Measurements from ENCODE around the gene CELF2.

CELF2 gene

GRCh38 chr10:11150231-11150731 is 132.6 kb downstream of the CELF2 start:
- no peak overlapping the region for H3K27ac ChIP-seq
- TF ChIP-seq ZFX (IDR thresholded peaks at IDR 0.05) = no peak
- no peak for TF ChIP-seq CTCF (conservative IDR thresholded peaks at IDR 0.05)

DNA sequence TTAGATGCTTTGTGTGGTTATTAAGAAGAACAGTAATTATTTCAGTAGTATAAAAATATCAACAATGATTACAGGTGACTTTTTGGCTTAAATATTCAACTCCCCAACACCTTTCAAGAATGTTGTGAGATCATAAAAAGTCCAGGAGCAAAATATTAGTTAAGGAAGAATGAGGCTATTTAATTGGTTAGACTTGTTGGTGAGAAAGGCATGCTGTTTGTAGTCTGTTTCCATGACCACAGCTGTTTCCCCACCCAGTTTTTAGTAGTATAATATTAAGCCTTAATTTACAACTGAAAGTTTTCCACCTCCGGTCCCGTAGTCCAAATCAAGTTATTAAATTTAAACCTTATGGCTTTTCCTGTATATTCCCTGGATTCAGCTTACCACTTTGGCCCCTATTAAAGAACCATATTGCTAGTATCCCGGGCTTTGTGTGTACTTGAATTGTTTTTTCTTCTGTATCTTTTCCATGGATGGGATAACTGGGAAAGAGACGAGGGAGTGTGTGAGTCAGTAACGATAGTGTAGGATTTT is 133.3 kb downstream of the CELF2 start:
- TF ChIP-seq ZFX (IDR thresholded peaks at IDR 0.05) (no peak), CTCF (conservative IDR thresholded peaks at IDR 0.05) (no peak)
- no peak overlapping the region for H3K27ac ChIP-seq

GRCh38 chr10:11152801-11153200 is 135.1 kb downstream of the CELF2 start:
- TF ChIP-seq CTCF (conservative IDR thresholded peaks at IDR 0.05) (no peak), ZFX (IDR thresholded peaks at IDR 0.05) (no peak)
- H3K27ac ChIP-seq = no peak overlapping the region

DNA sequence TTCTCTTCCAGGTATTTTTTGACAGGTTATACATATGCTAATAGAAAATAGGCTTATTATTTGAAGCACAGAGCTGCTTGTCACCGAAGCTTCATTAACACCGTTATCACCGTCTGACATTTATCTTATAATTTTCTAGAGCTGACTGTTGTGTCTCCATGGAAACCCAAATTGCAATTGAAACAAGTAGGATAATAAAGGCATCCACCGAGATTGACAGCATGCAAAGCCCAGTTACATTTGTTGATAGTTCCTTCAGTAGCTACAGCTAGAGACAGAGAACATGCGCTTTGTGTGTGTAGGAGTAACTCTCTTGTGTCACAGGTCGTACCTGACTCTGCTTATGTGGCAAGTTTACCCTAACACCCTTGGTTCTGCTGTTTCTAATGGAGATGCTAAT is 135.6 kb downstream of the CELF2 start:
- no peak for TF ChIP-seq ZFX (IDR thresholded peaks at IDR 0.05)
- TF ChIP-seq CTCF (conservative IDR thresholded peaks at IDR 0.05) = no peak
- H3K27ac ChIP-seq = no peak overlapping the region

- TF ChIP-seq ZFX (IDR thresholded peaks at IDR 0.05) = no peak
- no peak for TF ChIP-seq CTCF (conservative IDR thresholded peaks at IDR 0.05)
- H3K27ac ChIP-seq = no peak overlapping the region
Observed at GRCh38 chr10:11153766-11154165, 136.1 kb downstream of the CELF2 start.

DNA sequence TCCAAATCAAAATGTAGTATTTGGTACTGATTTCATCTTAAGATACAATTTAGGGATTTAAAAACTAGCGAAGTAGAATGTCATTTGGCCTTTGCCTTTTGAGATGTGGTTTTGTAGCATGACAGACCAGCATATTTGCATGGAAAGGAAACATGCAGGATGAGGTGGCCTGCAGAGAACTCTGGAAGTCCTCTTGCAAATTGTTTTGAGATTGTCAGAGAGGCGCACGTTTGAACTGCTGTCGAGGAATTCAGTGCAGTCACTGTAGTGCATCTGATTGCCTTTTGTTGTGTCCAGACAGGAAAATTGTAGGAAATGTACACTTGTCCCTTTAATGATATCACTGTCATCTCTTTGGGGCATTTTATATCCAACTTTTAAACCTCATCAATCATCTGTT is 136.7 kb downstream of the CELF2 start:
- H3K27ac ChIP-seq = no peak overlapping the region
- TF ChIP-seq ZFX (IDR thresholded peaks at IDR 0.05) = no peak
- TF ChIP-seq CTCF (conservative IDR thresholded peaks at IDR 0.05) = no peak

- no peak overlapping the region for H3K27ac ChIP-seq
- no peak for TF ChIP-seq ZFX (IDR thresholded peaks at IDR 0.05)
Observed at GRCh38 chr10:11154849-11155498, 137.3 kb downstream of the CELF2 start.

- TF ChIP-seq ZFX (IDR thresholded peaks at IDR 0.05) (no peak), CTCF (conservative IDR thresholded peaks at IDR 0.05) (no peak)
- H3K27ac ChIP-seq = no peak overlapping the region
Observed at GRCh38 chr10:11156480-11156879, 138.8 kb downstream of the CELF2 start.
